HG03045 (cell line): ENCODE measurements around the gene ALG14.

Source experiments
- ATAC-seq: cut with Tn5 transposase; IDR thresholded peaks from one replicate; pipeline ENCODE4 v1.9.1; 2021; ENCODE audit warnings: mild to moderate bottlenecking, moderate library complexity; ENCODE audit not compliant: unreplicated experiment

Gene ALG14

GRCh38 chr1:94935034-94935433 lies 137.7 kb downstream of the ALG14 start:
- ATAC-seq: no peak

GRCh38 chr1:94934551-94934950 lies 138.2 kb downstream of the ALG14 start:
- no peak for ATAC-seq

GRCh38 chr1:94931254-94931841 lies 141.4 kb downstream of the ALG14 start:
- ATAC-seq: no peak

DNA sequence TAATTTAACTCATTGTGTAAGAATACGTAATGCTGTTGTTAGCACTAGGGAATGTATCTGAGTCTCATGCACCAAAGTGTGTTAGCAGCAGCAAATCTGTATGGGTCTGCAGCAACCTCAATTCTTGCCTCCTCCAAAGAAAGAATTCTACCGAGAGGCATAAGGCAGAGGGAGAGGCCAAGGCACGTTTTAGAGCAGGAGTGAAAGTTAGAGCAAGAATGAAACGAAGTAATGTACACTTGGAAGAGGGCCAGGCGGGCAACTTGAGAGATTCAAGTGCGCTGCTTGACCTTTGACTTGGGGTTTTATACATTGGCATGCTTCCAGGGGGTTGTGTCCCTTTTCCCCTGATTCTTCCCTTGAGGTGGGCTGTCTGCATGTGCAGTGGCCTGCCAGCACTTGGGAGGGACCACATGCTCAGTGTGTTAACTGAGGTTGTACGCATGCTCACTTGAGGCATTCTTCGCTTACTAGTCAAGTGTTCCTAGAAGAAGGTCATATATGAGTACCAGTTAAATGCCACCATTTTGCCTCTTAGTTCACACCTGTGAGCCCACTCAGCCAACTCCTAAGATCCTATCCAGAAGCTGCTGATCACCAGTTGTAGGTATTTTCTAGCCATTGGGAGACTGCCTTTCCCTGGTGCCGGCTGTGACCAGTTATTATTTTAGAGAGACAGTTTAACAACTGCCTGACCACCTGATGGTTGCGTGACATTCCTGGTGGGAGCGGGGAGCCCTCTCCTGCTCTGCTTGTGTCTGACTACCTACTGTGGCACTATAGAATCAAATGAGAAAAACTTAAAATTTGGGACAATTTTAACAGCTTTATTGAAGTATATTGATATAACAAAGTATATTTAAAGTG lies 143.2 kb downstream of the ALG14 start:
- ATAC-seq: no peak

GRCh38 chr1:94928293-94928939 lies 144.3 kb downstream of the ALG14 start:
- ATAC-seq: no peak

- ATAC-seq: no peak
Observed at GRCh38 chr1:94927405-94928175, 145.2 kb downstream of the ALG14 start.

GRCh38 chr1:94926915-94927404 lies 145.8 kb downstream of the ALG14 start, which contains the start of gene CNN3:
Gene CNN3 (minus strand): TSS chr1:94927110. CDS start chr1:94926894, 216 bp downstream.
- peak; percentile 79 for ATAC-seq

DNA sequence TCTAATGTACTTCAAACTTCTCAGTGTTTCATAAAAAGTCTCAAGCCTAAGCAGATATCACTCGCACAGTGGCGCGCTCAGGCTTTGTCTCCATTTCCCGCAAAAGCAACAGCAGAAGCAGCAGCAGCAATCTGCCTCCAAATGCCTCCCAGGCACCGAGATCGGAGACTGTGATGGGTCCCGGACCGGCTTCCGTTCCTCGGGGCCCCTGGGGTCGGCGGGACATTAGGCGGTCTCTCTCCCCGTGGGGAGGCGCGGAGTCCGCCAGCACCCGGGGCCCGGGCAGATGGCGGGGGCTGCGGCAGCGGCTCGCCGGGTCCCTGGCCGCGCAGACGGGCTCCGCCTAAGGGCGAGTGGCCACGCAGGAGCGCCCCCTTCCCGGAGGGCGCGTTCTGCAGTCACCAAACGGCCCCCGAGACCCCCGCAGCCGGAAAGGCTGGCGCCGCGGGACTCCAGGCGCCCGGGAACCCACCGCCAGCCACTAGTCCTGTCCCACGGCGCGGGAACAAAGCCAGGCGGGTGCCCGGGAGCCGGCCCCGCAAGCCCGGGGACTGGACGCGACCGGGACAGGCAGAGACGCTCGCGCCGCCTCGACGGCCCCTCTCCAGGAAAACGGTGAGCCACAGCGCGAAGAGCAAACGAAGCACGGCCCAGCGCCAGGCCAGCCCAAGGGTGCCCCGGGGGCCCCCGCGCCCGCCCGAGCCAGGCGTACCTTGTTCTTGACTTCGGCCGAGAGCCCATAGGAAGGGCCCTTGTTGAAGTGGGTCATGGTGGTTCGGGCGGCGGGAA lies 146.4 kb downstream of the ALG14 start:
- ATAC-seq: peak; percentile 28

DNA sequence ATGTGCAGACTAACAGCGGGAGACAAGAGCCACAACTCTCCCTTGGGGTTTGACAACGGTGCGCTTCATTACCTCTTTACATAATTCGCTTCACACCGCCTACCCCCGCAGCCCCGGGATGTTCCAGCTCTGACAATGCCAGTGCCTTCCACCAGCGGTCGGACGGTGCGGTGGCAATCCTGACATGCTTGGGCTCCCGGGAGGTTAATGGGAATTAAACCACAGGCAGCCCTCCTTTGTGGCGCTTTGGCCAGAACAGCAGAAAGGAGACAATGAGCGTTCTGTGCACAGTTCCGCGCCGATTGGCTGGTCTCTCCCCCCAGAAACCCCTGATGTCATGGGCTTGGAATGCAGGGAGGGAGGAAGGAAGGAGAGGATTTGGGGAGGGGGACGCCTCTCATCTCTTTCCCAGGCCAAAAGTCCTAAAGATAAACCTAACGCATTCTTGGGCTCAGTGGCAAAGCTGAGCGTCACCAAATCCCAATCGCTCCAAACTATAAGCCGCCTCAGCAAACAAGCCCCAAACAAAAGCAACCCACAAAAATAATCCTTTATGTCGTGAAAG lies 147.1 kb downstream of the ALG14 start:
- ATAC-seq: no peak

GRCh38 chr1:94925004-94925403 lies 147.7 kb downstream of the ALG14 start:
- ATAC-seq: no peak
